Lung (tissue), 12 donors: ENCODE results near the gene SECTM1. TPM values are rescaled to one million over a fixed set of nuclear protein-coding genes. Genes with fewer than 3 reads are reported as not detected.

ENCODE experiments used
- ATAC-seq: fragments of 200-7000 bp; cut with Tn5 transposase; one replicate; pipeline ENCODE4 v1.9.1; 2020; ENCODE audit warnings: moderate number of reproducible peaks; ENCODE audit not compliant: insufficient read depth, low FRiP score
- DNase-seq, 3 donors: peaks; one replicate each; pipeline ENCODE4 v3.0.0-alpha.2; 2013 to 2017
- H3K27ac ChIP-seq, 2 donors: one replicate each; pipeline ENCODE4 v1.5.1; 2013; ENCODE audit warnings: mild to moderate bottlenecking in 2 of 2, moderate library complexity in 2 of 2, control low read depth in 1 of 2, inconsistent platforms in 1 of 2, low read depth in 1 of 2, low read length in 1 of 2
- H3K27me3 ChIP-seq, 3 donors: one replicate each; pipeline ENCODE4 v1.5.1; 2013; ENCODE audit warnings: low read length in 2 of 3; ENCODE audit not compliant: control insufficient read depth in 3 of 3, insufficient read depth in 3 of 3
- H3K36me3 ChIP-seq, 4 donors: one replicate each; pipeline ENCODE4 v1.5.1; 2013; ENCODE audit warnings: low read length in 4 of 4, mild to moderate bottlenecking in 1 of 4, moderate library complexity in 1 of 4; ENCODE audit not compliant: control insufficient read depth in 4 of 4, insufficient read depth in 4 of 4
- H3K4me1 ChIP-seq, 5 donors: one replicate each; pipeline ENCODE4 v1.5.1; 2013; ENCODE audit warnings: low read length in 5 of 5, mild to moderate bottlenecking in 2 of 5, moderate library complexity in 1 of 5; ENCODE audit not compliant: control insufficient read depth in 5 of 5, insufficient read depth in 5 of 5
- H3K4me3 ChIP-seq: one replicate; pipeline ENCODE4 v1.5.1; 2013; ENCODE audit warnings: mild to moderate bottlenecking, control low read depth, moderate library complexity
- H3K9ac ChIP-seq, 2 donors: one replicate each; pipeline ENCODE4 v1.5.1; 2013; ENCODE audit warnings: low read length in 2 of 2, control low read depth in 1 of 2; ENCODE audit not compliant: insufficient read depth in 1 of 2
- H3K9me3 ChIP-seq, 4 donors: one replicate each; pipeline ENCODE4 v1.5.1; 2013; ENCODE audit warnings: low read length in 3 of 4, mild to moderate bottlenecking in 1 of 4, moderate library complexity in 1 of 4; ENCODE audit not compliant: control insufficient read depth in 4 of 4, insufficient read depth in 3 of 4
- WGBS, 2 donors: extraction: QIAGEN DNeasy Blood & Tissue Kit; methylation state at CpG; one replicate each; pipeline ENCODE4 v1.1.7; 2013; 5-methylcytosine and 5-hydroxymethylcytosine counted together
- polyA plus RNA-seq, 2 donors: library from polyadenylated mRNA; stranded (reverse); fragments of 200-250 nt; gene quantifications; one replicate each; pipeline ENCODE4 v1.2.1, GENCODE V29; 2013
- total RNA-seq, 2 donors: library from RNA; depleted of rRNA in 1 of 2; stranded (reverse); fragments of >200 nt in 1 of 2; gene quantifications; one replicate each; pipeline ENCODE4 v1.2.1, GENCODE V29; 2014 to 2021
- TF ChIP-seq, protein P1 (sequence below): IDR thresholded peaks from 2 replicates; pipeline ENCODE4 v1.5.1; 2012; ENCODE audit warnings: mild to moderate bottlenecking; ENCODE audit errors: control extremely low read depth, extremely low read depth
- donor health status: control.
- donor health status: control.
- donor health status: Bipolar disorder and iron deficiency.
- donor health status: healthy.
- donor health status: DM: yes; HTN: yes; CAD: no.

Gene SECTM1
- total and polyA plus RNA-seq, 4 donors: 12.5 to 68.6 (median 26.4) TPM

DNA sequence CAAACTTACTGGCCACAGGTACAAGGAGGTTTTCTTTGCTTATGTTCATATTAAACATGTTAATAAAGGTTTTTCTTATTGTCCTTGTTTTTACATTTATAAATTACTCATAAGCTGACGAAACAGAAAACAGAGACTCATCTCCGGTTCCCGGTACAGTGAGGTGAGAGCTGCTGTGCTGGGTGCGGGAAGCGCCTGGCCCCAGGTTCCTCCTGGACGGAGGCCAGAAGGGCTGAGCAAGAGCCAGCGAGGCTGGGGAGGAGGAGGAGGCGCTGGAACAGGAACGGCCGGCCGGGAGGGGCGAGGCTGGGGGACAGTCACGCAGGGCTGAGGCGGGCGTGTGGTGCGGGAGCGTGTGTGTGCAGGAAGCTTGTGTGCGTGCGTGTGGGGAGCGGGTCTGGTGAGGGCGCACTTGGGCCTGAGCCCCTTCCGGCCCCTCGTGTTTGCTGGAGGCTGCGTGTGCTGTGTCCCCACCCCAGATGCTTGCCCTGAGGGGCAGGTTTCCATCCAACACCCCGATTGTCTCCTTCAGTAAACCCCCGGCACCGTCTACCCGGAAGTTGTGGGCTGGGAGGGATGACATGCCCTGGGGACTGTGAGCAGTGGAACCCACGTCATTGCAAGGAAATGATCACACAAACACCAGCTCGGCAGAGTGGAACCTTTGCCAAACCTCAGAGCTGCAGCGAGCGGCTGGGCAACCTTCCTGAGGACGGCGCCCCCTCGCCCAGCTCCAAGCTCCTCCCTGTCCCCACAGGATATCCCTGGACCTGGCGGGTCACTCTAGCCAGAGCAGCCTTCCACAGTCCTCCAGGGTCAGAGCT is 35.6 kb downstream of the SECTM1 start:
- WGBS, 2 donors: 0 to 1% methylated on average over 36 of the region's 36 CpGs
- Histone ChIP-seq H3K4me3 (peak overlapping the region; percentile 24), H3K4me1 (peaks cover 7 to 21% (median 11%) of the 10 kb centered on the region in 5 donors), H3K27ac (peak overlapping the region; percentile 63 to 93), H3K9ac (peak overlapping the region; percentile 21 to 68), H3K27me3 (no peaks in the 10 kb centered on the region), H3K9me3 (no peaks in the 10 kb centered on the region), H3K36me3 (no peaks in the 10 kb centered on the region)
- ATAC-seq (peak; percentile 82), DNase-seq (peak; percentile 82 to 91 (median 84))
- TF ChIP-seq, protein P1, sequence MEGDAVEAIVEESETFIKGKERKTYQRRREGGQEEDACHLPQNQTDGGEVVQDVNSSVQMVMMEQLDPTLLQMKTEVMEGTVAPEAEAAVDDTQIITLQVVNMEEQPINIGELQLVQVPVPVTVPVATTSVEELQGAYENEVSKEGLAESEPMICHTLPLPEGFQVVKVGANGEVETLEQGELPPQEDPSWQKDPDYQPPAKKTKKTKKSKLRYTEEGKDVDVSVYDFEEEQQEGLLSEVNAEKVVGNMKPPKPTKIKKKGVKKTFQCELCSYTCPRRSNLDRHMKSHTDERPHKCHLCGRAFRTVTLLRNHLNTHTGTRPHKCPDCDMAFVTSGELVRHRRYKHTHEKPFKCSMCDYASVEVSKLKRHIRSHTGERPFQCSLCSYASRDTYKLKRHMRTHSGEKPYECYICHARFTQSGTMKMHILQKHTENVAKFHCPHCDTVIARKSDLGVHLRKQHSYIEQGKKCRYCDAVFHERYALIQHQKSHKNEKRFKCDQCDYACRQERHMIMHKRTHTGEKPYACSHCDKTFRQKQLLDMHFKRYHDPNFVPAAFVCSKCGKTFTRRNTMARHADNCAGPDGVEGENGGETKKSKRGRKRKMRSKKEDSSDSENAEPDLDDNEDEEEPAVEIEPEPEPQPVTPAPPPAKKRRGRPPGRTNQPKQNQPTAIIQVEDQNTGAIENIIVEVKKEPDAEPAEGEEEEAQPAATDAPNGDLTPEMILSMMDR: no peak

DNA sequence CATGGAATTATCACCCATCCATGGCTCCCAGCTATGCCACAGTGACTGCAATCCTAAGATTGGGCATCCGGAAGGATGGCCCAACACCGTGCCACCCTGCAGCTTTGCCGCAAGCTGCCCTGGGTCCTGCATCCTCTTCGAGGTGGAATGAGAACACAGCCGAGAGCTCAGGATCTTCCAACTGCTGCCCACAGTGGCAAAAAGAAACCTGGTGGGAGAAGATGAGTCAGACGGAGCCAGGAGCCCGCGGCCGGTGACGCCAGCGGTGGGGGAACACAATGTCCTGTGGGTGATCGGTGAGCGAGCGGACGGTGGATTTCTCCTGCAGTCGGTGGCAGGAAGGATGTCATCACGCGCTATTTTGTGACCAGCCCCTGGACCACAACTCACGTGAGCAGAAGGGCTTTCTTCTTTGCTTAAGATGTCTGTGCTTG is 36.3 kb downstream of the SECTM1 start:
- TF ChIP-seq, protein P1: no peak
- ATAC-seq (peak; percentile 4), DNase-seq (peak in 1 of 3 donors; percentile 51)
- H3K36me3 ChIP-seq: no peaks in the 10 kb centered on the region
- H3K9ac ChIP-seq: peak overlapping the region in 1 of 2 donors; percentile 68
- H3K9me3 ChIP-seq: no peaks in the 10 kb centered on the region
- H3K27ac ChIP-seq: peak overlapping the region; percentile 63 to 93
- no peak overlapping the region for H3K4me3 ChIP-seq
- peaks cover 7 to 21% (median 11%) of the 10 kb centered on the region in 5 donors for H3K4me1 ChIP-seq
- no peaks in the 10 kb centered on the region for H3K27me3 ChIP-seq
- 13 to 29% methylated on average over 19 of the region's 19 CpGs for WGBS, 2 donors

DNA sequence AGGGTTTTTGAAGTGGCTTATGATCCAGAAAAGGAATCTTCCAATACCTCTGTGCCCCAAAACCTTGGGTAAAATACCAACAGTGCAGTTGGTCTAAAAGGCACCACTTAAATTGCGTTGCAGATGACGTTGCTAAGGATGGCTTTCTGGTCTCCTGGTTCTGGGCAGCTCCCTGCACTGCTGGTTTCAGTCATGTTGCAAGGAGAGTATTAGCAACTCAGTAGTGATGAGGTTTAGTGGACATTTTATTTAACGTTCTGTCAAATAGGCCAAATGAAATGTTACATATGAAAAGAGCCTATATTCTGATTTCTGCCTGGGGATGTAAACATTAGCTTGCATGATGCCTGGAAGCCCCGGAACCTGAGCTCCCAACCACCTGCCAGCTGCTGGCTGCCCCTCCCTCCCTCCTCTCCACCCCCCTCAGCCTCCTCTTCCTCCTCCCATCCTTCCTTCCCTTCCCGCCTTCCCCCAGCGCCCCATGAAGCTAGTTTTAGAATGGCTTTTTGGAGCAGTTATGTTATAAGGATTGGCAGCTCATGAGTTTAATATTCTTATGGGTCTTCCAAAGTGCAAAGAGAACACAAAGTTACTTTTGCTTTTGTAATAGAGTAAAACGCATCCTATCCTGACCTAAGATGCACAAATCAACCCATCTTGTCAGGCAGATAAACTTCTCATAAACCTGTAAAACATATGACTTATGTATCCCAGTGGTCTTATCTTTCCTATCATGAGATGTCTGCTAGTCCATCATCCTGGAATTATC is 36.9 kb downstream of the SECTM1 start:
- no peak overlapping the region for H3K4me3 ChIP-seq
- H3K27me3 ChIP-seq: no peaks in the 10 kb centered on the region
- ATAC-seq: no peak
- H3K4me1 ChIP-seq: peaks cover 7 to 24% (median 11%) of the 10 kb centered on the region in 5 donors
- no peak overlapping the region for H3K9ac ChIP-seq
- TF ChIP-seq, protein P1: no peak
- peak overlapping the region; percentile 63 to 93 for H3K27ac ChIP-seq
- H3K36me3 ChIP-seq: no peaks in the 10 kb centered on the region
- no peak for DNase-seq
- no peaks in the 10 kb centered on the region for H3K9me3 ChIP-seq
- 24 to 38% methylated on average over 7 of the region's 7 CpGs for WGBS, 2 donors
